ENCODE data around the gene LPCAT1.

The LPCAT1 gene

GRCh38 chr5:1493941-1494340, 29.8 kb downstream of the LPCAT1 start:
- H3K4me3 ChIP-seq (ENCODE audit: low read depth, low read length) = no peak overlapping the region
- H3K4me1 ChIP-seq = no peaks in the 10 kb centered on the region
- no peaks in the 10 kb centered on the region for H3K9me3 ChIP-seq
- TF ChIP-seq CTCF (IDR thresholded peaks at IDR 0.05; ENCODE audit: low read depth, low read length) = no peak
- no peaks in the 10 kb centered on the region for H3K27me3 ChIP-seq
- no peak for DNase-seq
- peaks cover 39% of the 10 kb centered on the region for H3K36me3 ChIP-seq

- TF ChIP-seq CTCF (IDR thresholded peaks at IDR 0.05; ENCODE audit: low read depth, low read length) = no peak
- H3K36me3 ChIP-seq = peaks cover 42% of the 10 kb centered on the region
- H3K27me3 ChIP-seq = no peaks in the 10 kb centered on the region
- no peaks in the 10 kb centered on the region for H3K4me1 ChIP-seq
- H3K4me3 ChIP-seq (ENCODE audit: low read depth, low read length) = no peak overlapping the region
- H3K9me3 ChIP-seq = no peaks in the 10 kb centered on the region
- no peak for DNase-seq
Observed at GRCh38 chr5:1493413-1493812, 30.3 kb downstream of the LPCAT1 start.

GRCh38 chr5:1492757-1493156, 31.0 kb downstream of the LPCAT1 start:
- no peak for TF ChIP-seq CTCF (IDR thresholded peaks at IDR 0.05; ENCODE audit: low read depth, low read length)
- peaks cover 42% of the 10 kb centered on the region for H3K36me3 ChIP-seq
- no peaks in the 10 kb centered on the region for H3K4me1 ChIP-seq
- no peak for DNase-seq
- no peaks in the 10 kb centered on the region for H3K27me3 ChIP-seq
- H3K4me3 ChIP-seq (ENCODE audit: low read depth, low read length) = no peak overlapping the region
- H3K9me3 ChIP-seq = no peaks in the 10 kb centered on the region

- peaks cover 56% of the 10 kb centered on the region for H3K36me3 ChIP-seq
- TF ChIP-seq CTCF (IDR thresholded peaks at IDR 0.05; ENCODE audit: low read depth, low read length) = no peak
- H3K4me3 ChIP-seq (ENCODE audit: low read depth, low read length) = no peak overlapping the region
- no peaks in the 10 kb centered on the region for H3K9me3 ChIP-seq
- DNase-seq = no peak
- no peaks in the 10 kb centered on the region for H3K4me1 ChIP-seq
- no peaks in the 10 kb centered on the region for H3K27me3 ChIP-seq
Observed at GRCh38 chr5:1490376-1490775, 33.4 kb downstream of the LPCAT1 start.

GRCh38 chr5:1489754-1490153, 34.0 kb downstream of the LPCAT1 start:
- H3K36me3 ChIP-seq = peaks cover 58% of the 10 kb centered on the region

More at GRCh38 chr5:1489754-1490153, 34.0 kb downstream of the LPCAT1 start:
- no peak for TF ChIP-seq CTCF (IDR thresholded peaks at IDR 0.05; ENCODE audit: low read depth, low read length)
- Histone ChIP-seq H3K4me3 (ENCODE audit: low read depth, low read length) (no peak overlapping the region), H3K9me3 (no peaks in the 10 kb centered on the region), H3K4me1 (no peaks in the 10 kb centered on the region), H3K27me3 (no peaks in the 10 kb centered on the region)
- DNase-seq = no peak

Measured in BE2C (cell line).